ENCODE results near the gene SLC12A7. TPM values are rescaled to one million over a fixed set of nuclear protein-coding genes. Genes with fewer than 3 reads are reported as not detected.
"Not testable (repeated sequence)": the region's sequence is repeated elsewhere in the genome, so short reads cannot be mapped to it uniquely, and the experiment has no call there.

The SLC12A7 gene
- total RNA-seq, 1 donor from 2014 or later = 24.5 TPM

DNA sequence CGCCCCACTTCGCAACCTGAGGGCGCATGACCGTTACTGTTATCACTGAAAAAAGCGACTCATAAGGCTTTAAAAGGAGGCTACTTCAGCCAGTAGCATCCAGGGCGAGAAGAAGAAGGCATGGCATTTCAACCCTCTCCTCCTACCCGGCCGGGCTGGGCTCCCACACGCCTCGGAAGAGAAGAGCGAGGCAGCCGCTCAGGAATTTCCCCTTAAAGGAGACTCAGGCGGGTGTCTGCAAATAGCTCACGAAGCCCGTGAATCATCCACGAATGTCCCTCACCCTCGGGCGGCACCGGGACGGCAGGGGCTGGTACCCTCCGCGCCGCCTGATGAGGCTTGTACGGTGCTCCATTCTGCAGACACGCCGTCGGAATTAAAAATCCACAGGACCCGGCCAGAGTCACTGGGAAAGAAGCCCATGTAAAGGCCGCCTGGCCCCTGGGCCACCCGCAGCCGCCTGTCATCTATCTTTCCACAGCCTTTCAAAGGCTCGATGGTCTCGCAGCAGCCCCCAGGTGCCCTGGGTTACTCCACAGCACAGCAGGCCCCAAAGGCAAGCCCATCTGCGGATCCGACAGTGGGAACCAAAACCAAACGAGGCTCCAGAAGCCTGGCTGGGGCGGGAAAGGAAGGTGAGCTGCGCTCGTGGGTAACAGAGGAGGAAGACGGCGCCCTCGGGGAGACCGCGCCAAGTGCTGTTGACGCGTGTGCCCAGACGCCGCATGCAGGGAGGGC lies 11.8 kb downstream of the SLC12A7 start:
- TF ChIP-seq, protein P1, sequence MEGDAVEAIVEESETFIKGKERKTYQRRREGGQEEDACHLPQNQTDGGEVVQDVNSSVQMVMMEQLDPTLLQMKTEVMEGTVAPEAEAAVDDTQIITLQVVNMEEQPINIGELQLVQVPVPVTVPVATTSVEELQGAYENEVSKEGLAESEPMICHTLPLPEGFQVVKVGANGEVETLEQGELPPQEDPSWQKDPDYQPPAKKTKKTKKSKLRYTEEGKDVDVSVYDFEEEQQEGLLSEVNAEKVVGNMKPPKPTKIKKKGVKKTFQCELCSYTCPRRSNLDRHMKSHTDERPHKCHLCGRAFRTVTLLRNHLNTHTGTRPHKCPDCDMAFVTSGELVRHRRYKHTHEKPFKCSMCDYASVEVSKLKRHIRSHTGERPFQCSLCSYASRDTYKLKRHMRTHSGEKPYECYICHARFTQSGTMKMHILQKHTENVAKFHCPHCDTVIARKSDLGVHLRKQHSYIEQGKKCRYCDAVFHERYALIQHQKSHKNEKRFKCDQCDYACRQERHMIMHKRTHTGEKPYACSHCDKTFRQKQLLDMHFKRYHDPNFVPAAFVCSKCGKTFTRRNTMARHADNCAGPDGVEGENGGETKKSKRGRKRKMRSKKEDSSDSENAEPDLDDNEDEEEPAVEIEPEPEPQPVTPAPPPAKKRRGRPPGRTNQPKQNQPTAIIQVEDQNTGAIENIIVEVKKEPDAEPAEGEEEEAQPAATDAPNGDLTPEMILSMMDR (IDR thresholded peaks at IDR 0.05; ENCODE audit: unreplicated experiment) = no peak
- H3K27ac Mint-ChIP-seq (ENCODE audit: unreplicated experiment) = no peak overlapping the region
- no peak overlapping the region for H3K4me3 Mint-ChIP-seq (ENCODE audit: unreplicated experiment)
- H3K4me1 Mint-ChIP-seq (ENCODE audit: unreplicated experiment) = peaks cover 8% of the 10 kb centered on the region
- peaks cover 8% of the 10 kb centered on the region for H3K27me3 Mint-ChIP-seq (ENCODE audit: unreplicated experiment)
- DNase-seq (ENCODE audit: low spot score) = no peak
- no peaks in the 10 kb centered on the region for H3K9me3 Mint-ChIP-seq (ENCODE audit: unreplicated experiment)
- peaks cover 12% of the 10 kb centered on the region for H3K36me3 Mint-ChIP-seq (ENCODE audit: low read depth, unreplicated experiment)

GRCh38 chr5:1098986-1099597 lies 12.8 kb downstream of the SLC12A7 start:
- Mint-ChIP-seq H3K9me3 (ENCODE audit: unreplicated experiment) (no peaks in the 10 kb centered on the region), H3K27me3 (ENCODE audit: unreplicated experiment) (peaks cover 8% of the 10 kb centered on the region), H3K4me3 (ENCODE audit: unreplicated experiment) (no peak overlapping the region), H3K36me3 (ENCODE audit: low read depth, unreplicated experiment) (peaks cover 12% of the 10 kb centered on the region), H3K27ac (ENCODE audit: unreplicated experiment) (no peak overlapping the region), H3K4me1 (ENCODE audit: unreplicated experiment) (peaks cover 8% of the 10 kb centered on the region)
- TF ChIP-seq, protein P1 (IDR thresholded peaks at IDR 0.05; ENCODE audit: unreplicated experiment) = no peak
- DNase-seq (ENCODE audit: low spot score) = no peak

- not testable (repeated sequence) for H3K4me3 Mint-ChIP-seq (ENCODE audit: unreplicated experiment); H3K4me1 Mint-ChIP-seq (ENCODE audit: unreplicated experiment); H3K27ac Mint-ChIP-seq (ENCODE audit: unreplicated experiment); H3K9me3 Mint-ChIP-seq (ENCODE audit: unreplicated experiment); H3K27me3 Mint-ChIP-seq (ENCODE audit: unreplicated experiment); DNase-seq (ENCODE audit: low spot score); H3K36me3 Mint-ChIP-seq (ENCODE audit: low read depth, unreplicated experiment)
Observed at GRCh38 chr5:1097988-1098385, 13.9 kb downstream of the SLC12A7 start.

GRCh38 chr5:1097381-1097987 lies 14.4 kb downstream of the SLC12A7 start:
- Mint-ChIP-seq H3K27ac (ENCODE audit: unreplicated experiment) (no peak overlapping the region), H3K36me3 (ENCODE audit: low read depth, unreplicated experiment) (peaks cover 7% of the 10 kb centered on the region), H3K4me1 (ENCODE audit: unreplicated experiment) (peaks cover 3% of the 10 kb centered on the region), H3K4me3 (ENCODE audit: unreplicated experiment) (peak overlapping the region; percentile 16), H3K9me3 (ENCODE audit: unreplicated experiment) (no peaks in the 10 kb centered on the region), H3K27me3 (ENCODE audit: unreplicated experiment) (peaks cover 8% of the 10 kb centered on the region)
- TF ChIP-seq, protein P1 (IDR thresholded peaks at IDR 0.05; ENCODE audit: unreplicated experiment) = no peak
- DNase-seq (ENCODE audit: low spot score) = no peak

DNA sequence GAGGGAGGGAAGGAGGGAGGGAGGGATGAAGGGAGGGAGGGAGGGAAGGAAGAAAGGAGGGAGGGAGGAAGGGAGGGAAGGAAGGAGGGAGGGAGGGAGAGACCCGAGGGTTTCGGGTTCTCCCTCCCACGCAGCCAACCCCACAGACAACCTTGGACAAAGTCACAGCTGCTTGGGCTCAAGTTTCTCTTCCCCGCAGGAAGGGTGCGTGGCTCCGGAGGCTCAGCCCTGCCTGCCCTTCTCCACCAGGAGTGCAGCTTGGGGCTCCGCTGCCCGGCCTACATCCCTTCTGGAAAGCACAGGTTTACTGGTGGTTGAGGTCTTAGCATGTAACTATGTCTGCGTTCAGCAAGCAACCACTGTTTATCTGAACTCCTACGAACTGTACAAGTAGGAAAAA lies 15.0 kb downstream of the SLC12A7 start:
- Mint-ChIP-seq H3K36me3 (ENCODE audit: low read depth, unreplicated experiment) (peaks cover 7% of the 10 kb centered on the region), H3K4me1 (ENCODE audit: unreplicated experiment) (no peaks in the 10 kb centered on the region), H3K27ac (ENCODE audit: unreplicated experiment) (no peak overlapping the region), H3K27me3 (ENCODE audit: unreplicated experiment) (peaks cover 8% of the 10 kb centered on the region), H3K4me3 (ENCODE audit: unreplicated experiment) (no peak overlapping the region), H3K9me3 (ENCODE audit: unreplicated experiment) (no peaks in the 10 kb centered on the region)
- TF ChIP-seq, protein P1 (IDR thresholded peaks at IDR 0.05; ENCODE audit: unreplicated experiment) = no peak
- no peak for DNase-seq (ENCODE audit: low spot score)
